Fibroblast of lung (primary cell): ENCODE data around the gene KRT222.

Experiments
- EZH2 ChIP-seq: IDR thresholded peaks from 2 replicates; pipeline ENCODE4 v1.5.1; 2012; ENCODE audit warnings: low read length, control low read depth, mild to moderate bottlenecking; ENCODE audit errors: missing control alignments
- TF ChIP-seq, protein P1 (sequence below), 2 donors: IDR thresholded peaks in 1 of 2; conservative IDR thresholded peaks in 1 of 2; 1 replicate in 1 of 2; 2 replicates in 1 of 2; pipeline ENCODE4 v1.5.1; 2011 to 2012; ENCODE audit warnings: low read length in 2 of 2, control low read depth in 1 of 2, inconsistent platforms in 1 of 2, low read depth in 1 of 2, mild to moderate bottlenecking in 1 of 2

GRCh38 chr17:40615068-40615840 lies 49.7 kb downstream of the KRT222 start:
- TF ChIP-seq, protein P1, sequence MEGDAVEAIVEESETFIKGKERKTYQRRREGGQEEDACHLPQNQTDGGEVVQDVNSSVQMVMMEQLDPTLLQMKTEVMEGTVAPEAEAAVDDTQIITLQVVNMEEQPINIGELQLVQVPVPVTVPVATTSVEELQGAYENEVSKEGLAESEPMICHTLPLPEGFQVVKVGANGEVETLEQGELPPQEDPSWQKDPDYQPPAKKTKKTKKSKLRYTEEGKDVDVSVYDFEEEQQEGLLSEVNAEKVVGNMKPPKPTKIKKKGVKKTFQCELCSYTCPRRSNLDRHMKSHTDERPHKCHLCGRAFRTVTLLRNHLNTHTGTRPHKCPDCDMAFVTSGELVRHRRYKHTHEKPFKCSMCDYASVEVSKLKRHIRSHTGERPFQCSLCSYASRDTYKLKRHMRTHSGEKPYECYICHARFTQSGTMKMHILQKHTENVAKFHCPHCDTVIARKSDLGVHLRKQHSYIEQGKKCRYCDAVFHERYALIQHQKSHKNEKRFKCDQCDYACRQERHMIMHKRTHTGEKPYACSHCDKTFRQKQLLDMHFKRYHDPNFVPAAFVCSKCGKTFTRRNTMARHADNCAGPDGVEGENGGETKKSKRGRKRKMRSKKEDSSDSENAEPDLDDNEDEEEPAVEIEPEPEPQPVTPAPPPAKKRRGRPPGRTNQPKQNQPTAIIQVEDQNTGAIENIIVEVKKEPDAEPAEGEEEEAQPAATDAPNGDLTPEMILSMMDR (conservative IDR thresholded peaks at IDR 0.05 in 1 of 2, IDR thresholded peaks at IDR 0.05 in 1 of 2; ENCODE audit: low read depth in 1 of 2, low read length in 2 of 2): peak; percentile 36 to 49
- TF ChIP-seq EZH2: no peak
